ENCODE results near the gene MADD.

GRCh38 chr11:47247502-47247901, 22.4 kb upstream of the MADD start:
- TF ChIP-seq, protein P1, sequence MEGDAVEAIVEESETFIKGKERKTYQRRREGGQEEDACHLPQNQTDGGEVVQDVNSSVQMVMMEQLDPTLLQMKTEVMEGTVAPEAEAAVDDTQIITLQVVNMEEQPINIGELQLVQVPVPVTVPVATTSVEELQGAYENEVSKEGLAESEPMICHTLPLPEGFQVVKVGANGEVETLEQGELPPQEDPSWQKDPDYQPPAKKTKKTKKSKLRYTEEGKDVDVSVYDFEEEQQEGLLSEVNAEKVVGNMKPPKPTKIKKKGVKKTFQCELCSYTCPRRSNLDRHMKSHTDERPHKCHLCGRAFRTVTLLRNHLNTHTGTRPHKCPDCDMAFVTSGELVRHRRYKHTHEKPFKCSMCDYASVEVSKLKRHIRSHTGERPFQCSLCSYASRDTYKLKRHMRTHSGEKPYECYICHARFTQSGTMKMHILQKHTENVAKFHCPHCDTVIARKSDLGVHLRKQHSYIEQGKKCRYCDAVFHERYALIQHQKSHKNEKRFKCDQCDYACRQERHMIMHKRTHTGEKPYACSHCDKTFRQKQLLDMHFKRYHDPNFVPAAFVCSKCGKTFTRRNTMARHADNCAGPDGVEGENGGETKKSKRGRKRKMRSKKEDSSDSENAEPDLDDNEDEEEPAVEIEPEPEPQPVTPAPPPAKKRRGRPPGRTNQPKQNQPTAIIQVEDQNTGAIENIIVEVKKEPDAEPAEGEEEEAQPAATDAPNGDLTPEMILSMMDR (IDR thresholded peaks at IDR 0.05): no peak
- TF ChIP-seq EZH2 (IDR thresholded peaks at IDR 0.05; ENCODE audit: borderline replicate concordance, insufficient read depth, low read depth, low read length, poor library complexity, severe bottlenecking): no peak

All from B cell (primary cell).